Measurements from ENCODE around the gene IGFBP4.

DNA sequence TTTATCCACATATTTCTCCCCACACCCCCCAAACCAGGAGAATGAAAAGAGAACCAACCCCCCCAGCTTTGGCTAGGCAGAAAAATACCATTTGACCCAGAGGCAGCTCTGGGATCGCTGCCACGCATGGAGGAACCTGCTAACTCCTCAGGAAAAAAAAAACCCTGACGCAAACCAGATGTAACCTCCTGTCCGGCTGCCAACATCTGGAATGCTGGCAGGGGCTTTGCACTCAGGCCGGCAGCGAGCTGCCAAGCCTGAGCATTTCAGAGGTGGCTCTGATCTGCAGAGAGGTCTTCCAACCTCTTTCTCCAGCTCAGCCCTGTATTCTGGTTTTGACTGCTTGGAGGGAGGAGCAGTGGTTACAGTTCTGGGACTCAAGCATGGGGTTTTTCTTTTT, 8.2 kb downstream of the IGFBP4 start:
- TF ChIP-seq POLR2AphosphoS5 (IDR thresholded peaks at IDR 0.05; ENCODE audit: low read depth, low read length) (no peak), POLR2A (IDR thresholded peaks at IDR 0.05; ENCODE audit: low read depth, low read length) (no peak), TAF1 (IDR thresholded peaks at IDR 0.05; ENCODE audit: borderline replicate concordance, low read depth, low read length) (no peak)

Data from GM12892 (cell line).